SK-N-MC (cell line): ENCODE data around the gene LIX1.

Experiments used
- DNase-seq: peaks from one replicate; pipeline ENCODE4 v3.0.0-alpha.2; 2011; ENCODE audit warnings: low read depth, low spot score
- H3K27ac ChIP-seq: fragments of 200-600 bp; sonication (generic); 2 replicates; pipeline ENCODE4 v1.5.1; 2016; ENCODE audit warnings: mixed run types
- H3K36me3 ChIP-seq: fragments of 200-600 bp; sonication (generic); 2 replicates; pipeline ENCODE4 v1.6.1; 2017; ENCODE audit warnings: antibody characterized with exemption, low read length, mixed read lengths; ENCODE audit not compliant: insufficient read depth
- H3K4me3 ChIP-seq: fragments of 200-600 bp; sonication (generic); 2 replicates; pipeline ENCODE4 v1.5.1; 2016
- H3K9ac ChIP-seq: fragments of 200-600 bp; sonication (generic); 2 replicates; pipeline ENCODE4 v1.8.0; 2017; ENCODE audit warnings: mixed run types, mixed read lengths; ENCODE audit not compliant: insufficient read length
- H3K9me3 ChIP-seq: fragments of 200-600 bp; sonication (generic); 2 replicates; pipeline ENCODE4 v1.6.1; 2017; ENCODE audit warnings: low read depth, mild to moderate bottlenecking, antibody characterized with exemption, low read length, moderate library complexity, mixed read lengths
- EZH2 ChIP-seq: fragments of 200-600 bp; sonication (generic); IDR thresholded peaks from one replicate; pipeline ENCODE4 v1.6.1; 2017; ENCODE audit warnings: antibody characterized with exemption
- FOXP2 ChIP-seq: optimal IDR thresholded peaks from 2 replicates; pipeline ENCODE3; 2011; ENCODE audit warnings: mild to moderate bottlenecking, moderate library complexity; ENCODE audit not compliant: insufficient read depth; ENCODE audit errors: extremely low read length, control extremely low read depth
- POLR2AphosphoS5 ChIP-seq: IDR thresholded peaks from 2 replicates; pipeline ENCODE4 v1.6.1; 2012; ENCODE audit warnings: mild to moderate bottlenecking, low read depth, low read length, borderline replicate concordance

LIX1 gene

GRCh38 chr5:97071101-97071500 is 71.3 kb downstream of the LIX1 start:
- Histone ChIP-seq H3K36me3 (no peaks in the 10 kb centered on the region), H3K27ac (no peak overlapping the region), H3K4me3 (no peak overlapping the region), H3K9me3 (no peaks in the 10 kb centered on the region), H3K9ac (no peak overlapping the region)
- TF ChIP-seq EZH2 (no peak), FOXP2 (no peak), POLR2AphosphoS5 (no peak)
- no peak for DNase-seq

GRCh38 chr5:97070234-97070633 is 72.2 kb downstream of the LIX1 start:
- Histone ChIP-seq H3K4me3 (no peak overlapping the region), H3K36me3 (no peaks in the 10 kb centered on the region), H3K9ac (no peak overlapping the region), H3K9me3 (no peaks in the 10 kb centered on the region), H3K27ac (no peak overlapping the region)
- TF ChIP-seq EZH2 (no peak), FOXP2 (no peak), POLR2AphosphoS5 (no peak)
- DNase-seq, result no peak

GRCh38 chr5:97067296-97067850 is 75.0 kb downstream of the LIX1 start:
- no peak overlapping the region for H3K9ac ChIP-seq
- no peak overlapping the region for H3K27ac ChIP-seq
- TF ChIP-seq FOXP2 (no peak), POLR2AphosphoS5 (no peak), EZH2 (no peak)

GRCh38 chr5:97065475-97065874 is 76.9 kb downstream of the LIX1 start:
- Histone ChIP-seq H3K9ac (no peak overlapping the region), H3K9me3 (no peaks in the 10 kb centered on the region), H3K27ac (no peak overlapping the region), H3K4me3 (no peak overlapping the region), H3K36me3 (no peaks in the 10 kb centered on the region)
- TF ChIP-seq POLR2AphosphoS5 (no peak), FOXP2 (no peak), EZH2 (no peak)
- DNase-seq, result no peak

More at GRCh38 chr5:97067296-97067850, 75.0 kb downstream of the LIX1 start:
- no peaks in the 10 kb centered on the region for H3K36me3 ChIP-seq
- DNase-seq, result no peak
- H3K9me3 ChIP-seq, result no peaks in the 10 kb centered on the region
- H3K4me3 ChIP-seq, result no peak overlapping the region

GRCh38 chr5:97063251-97063650 is 79.2 kb downstream of the LIX1 start:
- no peak overlapping the region for H3K9ac ChIP-seq
- TF ChIP-seq EZH2 (no peak), FOXP2 (no peak), POLR2AphosphoS5 (no peak)
- H3K36me3 ChIP-seq, result no peaks in the 10 kb centered on the region
- no peak overlapping the region for H3K27ac ChIP-seq
- no peaks in the 10 kb centered on the region for H3K9me3 ChIP-seq
- no peak for DNase-seq
- H3K4me3 ChIP-seq, result no peak overlapping the region

GRCh38 chr5:97062046-97062445 is 80.4 kb downstream of the LIX1 start:
- H3K9me3 ChIP-seq, result no peaks in the 10 kb centered on the region
- no peak for DNase-seq
- H3K9ac ChIP-seq, result no peak overlapping the region
- no peaks in the 10 kb centered on the region for H3K36me3 ChIP-seq
- TF ChIP-seq FOXP2 (no peak), EZH2 (no peak), POLR2AphosphoS5 (no peak)
- H3K4me3 ChIP-seq, result no peak overlapping the region
- H3K27ac ChIP-seq, result no peak overlapping the region

GRCh38 chr5:97056263-97056662 is 86.1 kb downstream of the LIX1 start:
- TF ChIP-seq POLR2AphosphoS5, result no peak
- TF ChIP-seq EZH2, result no peak
- TF ChIP-seq FOXP2, result no peak
- no peak overlapping the region for H3K4me3 ChIP-seq
- no peak for DNase-seq
- no peaks in the 10 kb centered on the region for H3K9me3 ChIP-seq
- no peak overlapping the region for H3K27ac ChIP-seq
- H3K36me3 ChIP-seq, result no peaks in the 10 kb centered on the region
- no peak overlapping the region for H3K9ac ChIP-seq

- H3K9ac ChIP-seq, result no peak overlapping the region
- no peak overlapping the region for H3K27ac ChIP-seq
- no peak overlapping the region for H3K4me3 ChIP-seq
- no peaks in the 10 kb centered on the region for H3K36me3 ChIP-seq
- TF ChIP-seq POLR2AphosphoS5 (no peak), EZH2 (no peak), FOXP2 (no peak)
- H3K9me3 ChIP-seq, result no peaks in the 10 kb centered on the region
- DNase-seq, result no peak
Measured at GRCh38 chr5:97049175-97049574, 93.2 kb downstream of the LIX1 start.

GRCh38 chr5:97047076-97047475 is 95.3 kb downstream of the LIX1 start:
- TF ChIP-seq FOXP2 (no peak), EZH2 (no peak), POLR2AphosphoS5 (no peak)
- Histone ChIP-seq H3K4me3 (no peak overlapping the region), H3K27ac (no peak overlapping the region), H3K36me3 (no peaks in the 10 kb centered on the region), H3K9ac (no peak overlapping the region), H3K9me3 (no peaks in the 10 kb centered on the region)
- no peak for DNase-seq
